DOHH2 (cell line): ENCODE results near the gene ELAVL2.

Experiments
- H3F3A ChIP-seq: fragments of 200-600 bp; sonication (generic), shearing (Covaris generic); 2 replicates; pipeline ENCODE4 v1.6.0; 2016; ENCODE audit warnings: antibody characterized with exemption, mild to moderate bottlenecking; ENCODE audit not compliant: control insufficient read depth, insufficient read depth
- H3K27ac ChIP-seq: fragments of 200-600 bp; sonication (generic); 2 replicates; pipeline ENCODE4 v1.5.1; 2014; ENCODE audit warnings: low read depth, mild to moderate bottlenecking, low read length, moderate library complexity
- H3K27me3 ChIP-seq: fragments of 200-600 bp; sonication (generic); 2 replicates; pipeline ENCODE4 v1.6.1; 2014; ENCODE audit warnings: mild to moderate bottlenecking, low read length, mixed read lengths; ENCODE audit not compliant: control insufficient read depth
- H3K36me3 ChIP-seq: fragments of 200-600 bp; sonication (generic); 2 replicates; pipeline ENCODE4 v1.6.1; 2014; ENCODE audit warnings: mild to moderate bottlenecking, low read length, moderate library complexity, mixed read lengths; ENCODE audit not compliant: control insufficient read depth
- H3K4me1 ChIP-seq: fragments of 200-600 bp; sonication (generic); 2 replicates; pipeline ENCODE4 v1.6.1; 2014; ENCODE audit warnings: mild to moderate bottlenecking, low read length, mixed read lengths; ENCODE audit not compliant: control insufficient read depth
- H3K4me2 ChIP-seq: fragments of 200-600 bp; sonication (generic); 2 replicates; pipeline ENCODE4 v1.6.0; 2014; ENCODE audit warnings: mild to moderate bottlenecking, low read length, moderate library complexity
- H3K4me3 ChIP-seq: fragments of 200-600 bp; sonication (generic); 2 replicates; pipeline ENCODE4 v1.5.1; 2014; ENCODE audit warnings: mild to moderate bottlenecking, low read length, mixed read lengths
- H3K79me2 ChIP-seq: fragments of 200-600 bp; sonication (generic); 2 replicates; pipeline ENCODE4 v1.6.1; 2014; ENCODE audit warnings: mild to moderate bottlenecking, low read length, mixed read lengths; ENCODE audit not compliant: control insufficient read depth
- H3K9me2 ChIP-seq: fragments of 200-600 bp; sonication (generic); replicated peaks from 2 replicates; pipeline ENCODE4 v1.6.1; 2014; ENCODE audit warnings: mild to moderate bottlenecking, low read length, mixed read lengths; ENCODE audit not compliant: control insufficient read depth
- H3K9me3 ChIP-seq: fragments of 200-600 bp; sonication (generic); 2 replicates; pipeline ENCODE4 v1.6.1; 2014; ENCODE audit warnings: antibody characterized with exemption, low read length, mixed read lengths; ENCODE audit not compliant: control insufficient read depth, insufficient read depth
- H4K20me1 ChIP-seq: fragments of 200-600 bp; sonication (generic); 2 replicates; pipeline ENCODE4 v1.6.0; 2014; ENCODE audit warnings: low read depth, mild to moderate bottlenecking, antibody characterized with exemption, low read length, moderate library complexity; ENCODE audit not compliant: control insufficient read depth, insufficient read depth
- EZH2phosphoT487 ChIP-seq: fragments of 200-600 bp; sonication (generic); IDR thresholded peaks from 2 replicates; pipeline ENCODE4 v1.6.1; 2017; ENCODE audit warnings: borderline replicate concordance, mild to moderate bottlenecking, antibody characterized with exemption, low read length, moderate library complexity, mixed read lengths
- TF ChIP-seq, protein P1 (sequence below): fragments of 200-600 bp; sonication (generic); IDR thresholded peaks from one replicate; pipeline ENCODE4 v1.5.1; 2014; ENCODE audit warnings: antibody characterized with exemption, mild to moderate bottlenecking, low read depth, low read length; ENCODE audit not compliant: poor library complexity, severe bottlenecking

The ELAVL2 gene

DNA sequence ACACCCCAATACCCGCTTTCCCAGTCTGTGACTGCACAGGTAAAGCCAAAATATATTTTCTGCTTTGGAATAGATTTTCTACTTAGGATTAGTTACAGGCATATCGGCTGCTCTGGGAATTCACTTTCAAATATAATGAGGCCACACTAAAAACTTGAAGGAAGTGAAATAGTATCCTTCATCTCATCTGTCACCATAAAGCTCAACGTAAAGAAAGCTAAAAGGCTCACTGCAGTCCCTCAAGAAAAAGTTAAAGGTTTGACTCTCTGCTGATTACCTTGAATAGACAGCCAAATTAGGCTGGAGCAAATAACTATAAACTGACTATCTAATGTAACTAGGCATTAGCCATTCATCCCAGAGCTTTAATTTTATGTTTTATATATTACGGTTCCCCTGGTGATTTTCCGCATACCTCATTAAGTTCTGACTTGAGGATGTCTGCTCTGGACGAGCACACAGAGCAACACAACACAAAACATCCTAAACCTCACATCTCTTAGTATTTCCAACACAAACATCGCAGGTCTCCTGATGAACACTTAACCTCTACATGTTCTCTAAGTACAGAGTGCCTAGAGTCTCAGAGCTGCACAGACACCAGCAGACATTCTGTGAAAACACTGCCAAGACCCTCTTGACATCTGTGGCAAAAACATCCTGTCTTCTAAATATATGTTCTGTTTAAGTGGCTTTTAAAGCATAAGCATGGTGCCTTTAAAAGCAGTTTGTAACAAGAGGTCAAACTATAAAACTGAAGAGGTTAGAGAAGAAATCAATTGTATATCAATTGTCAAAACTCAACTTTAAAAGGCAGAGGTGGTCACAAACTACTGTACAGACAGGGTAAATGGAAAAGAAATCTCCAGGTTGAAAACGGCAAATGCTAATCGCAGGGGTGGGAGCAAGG is 35.4 kb downstream of the ELAVL2 start:
- Histone ChIP-seq H3K9me3 (no peaks in the 10 kb centered on the region), H3K4me2 (no peak overlapping the region), H3K27me3 (no peaks in the 10 kb centered on the region), H3K9me2 (no peaks in the 10 kb centered on the region), H3K4me1 (no peaks in the 10 kb centered on the region), H3F3A (no peaks in the 10 kb centered on the region), H3K79me2 (no peaks in the 10 kb centered on the region), H3K4me3 (no peak overlapping the region), H4K20me1 (no peaks in the 10 kb centered on the region), H3K36me3 (no peaks in the 10 kb centered on the region), H3K27ac (no peak overlapping the region)
- TF ChIP-seq, protein P1, sequence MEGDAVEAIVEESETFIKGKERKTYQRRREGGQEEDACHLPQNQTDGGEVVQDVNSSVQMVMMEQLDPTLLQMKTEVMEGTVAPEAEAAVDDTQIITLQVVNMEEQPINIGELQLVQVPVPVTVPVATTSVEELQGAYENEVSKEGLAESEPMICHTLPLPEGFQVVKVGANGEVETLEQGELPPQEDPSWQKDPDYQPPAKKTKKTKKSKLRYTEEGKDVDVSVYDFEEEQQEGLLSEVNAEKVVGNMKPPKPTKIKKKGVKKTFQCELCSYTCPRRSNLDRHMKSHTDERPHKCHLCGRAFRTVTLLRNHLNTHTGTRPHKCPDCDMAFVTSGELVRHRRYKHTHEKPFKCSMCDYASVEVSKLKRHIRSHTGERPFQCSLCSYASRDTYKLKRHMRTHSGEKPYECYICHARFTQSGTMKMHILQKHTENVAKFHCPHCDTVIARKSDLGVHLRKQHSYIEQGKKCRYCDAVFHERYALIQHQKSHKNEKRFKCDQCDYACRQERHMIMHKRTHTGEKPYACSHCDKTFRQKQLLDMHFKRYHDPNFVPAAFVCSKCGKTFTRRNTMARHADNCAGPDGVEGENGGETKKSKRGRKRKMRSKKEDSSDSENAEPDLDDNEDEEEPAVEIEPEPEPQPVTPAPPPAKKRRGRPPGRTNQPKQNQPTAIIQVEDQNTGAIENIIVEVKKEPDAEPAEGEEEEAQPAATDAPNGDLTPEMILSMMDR = no peak
- TF ChIP-seq EZH2phosphoT487 = no peak

DNA sequence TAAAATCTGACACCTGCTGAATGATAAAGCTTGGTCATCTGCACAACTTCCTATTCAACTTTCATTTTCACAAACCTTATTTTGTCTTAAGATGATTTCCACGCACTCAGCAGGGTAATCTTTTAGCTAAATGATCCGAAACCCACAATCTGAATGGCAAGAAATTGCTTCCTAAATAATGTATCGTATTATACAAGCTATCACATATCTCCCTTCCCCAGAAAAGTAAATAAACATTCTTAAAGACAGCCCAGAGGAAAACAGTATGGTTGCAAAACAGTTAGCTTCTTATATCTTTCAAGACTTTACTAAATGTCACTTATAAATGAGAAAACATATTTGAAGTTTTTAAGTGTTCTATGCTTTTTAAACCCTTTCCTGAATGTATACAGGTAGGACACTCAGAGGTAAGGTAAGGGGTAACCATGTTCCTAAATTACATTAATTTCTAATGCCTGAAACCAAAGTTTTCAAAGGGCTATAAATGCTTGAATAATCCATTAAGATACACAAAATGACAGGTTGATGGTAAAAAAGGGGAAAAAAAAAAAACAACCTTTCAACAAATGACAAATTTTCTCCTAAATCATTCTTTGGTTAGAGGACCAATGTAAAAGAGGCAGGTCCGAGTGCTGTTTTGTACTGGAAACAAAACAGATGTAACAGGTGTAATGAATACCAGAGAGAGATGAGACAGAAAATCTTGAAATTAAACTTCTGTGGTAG is 36.3 kb downstream of the ELAVL2 start:
- no peak for TF ChIP-seq EZH2phosphoT487
- TF ChIP-seq, protein P1 = no peak
- H3K4me3 ChIP-seq = no peak overlapping the region
- no peak overlapping the region for H3K27ac ChIP-seq
- H3K4me2 ChIP-seq = no peak overlapping the region
- no peaks in the 10 kb centered on the region for H3K4me1 ChIP-seq
- H3K36me3 ChIP-seq = no peaks in the 10 kb centered on the region
- H3K9me3 ChIP-seq = no peaks in the 10 kb centered on the region
- no peaks in the 10 kb centered on the region for H3K27me3 ChIP-seq
- no peaks in the 10 kb centered on the region for H3K9me2 ChIP-seq
- no peaks in the 10 kb centered on the region for H3F3A ChIP-seq
- no peaks in the 10 kb centered on the region for H3K79me2 ChIP-seq
- H4K20me1 ChIP-seq = no peaks in the 10 kb centered on the region

DNA sequence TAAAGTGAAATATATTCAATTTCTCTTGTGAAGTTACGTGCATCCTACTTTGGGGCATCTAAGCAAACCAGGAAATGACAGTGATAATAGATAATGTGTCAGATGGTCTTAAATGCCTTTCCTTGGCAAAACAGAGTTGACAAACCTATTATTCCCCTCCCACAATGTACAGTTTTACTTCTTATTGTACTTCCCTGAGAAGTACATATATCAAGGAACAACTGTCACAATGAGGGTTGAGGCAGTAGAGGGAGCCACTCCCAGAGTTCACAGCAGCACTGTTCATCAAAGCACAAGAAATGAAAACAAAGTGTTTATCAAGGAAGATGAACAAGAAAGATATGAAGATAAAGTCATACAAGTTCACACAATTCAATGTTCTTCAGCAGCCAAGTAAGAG is 41.1 kb downstream of the ELAVL2 start:
- no peaks in the 10 kb centered on the region for H3K4me1 ChIP-seq
- H3K27ac ChIP-seq = no peak overlapping the region
- H3K79me2 ChIP-seq = no peaks in the 10 kb centered on the region
- no peaks in the 10 kb centered on the region for H4K20me1 ChIP-seq
- H3K9me3 ChIP-seq = no peaks in the 10 kb centered on the region; the same call in 1 of the 2 replicates
- TF ChIP-seq EZH2phosphoT487 = no peak
- TF ChIP-seq, protein P1 = no peak
- no peaks in the 10 kb centered on the region for H3F3A ChIP-seq
- no peaks in the 10 kb centered on the region for H3K9me2 ChIP-seq
- H3K27me3 ChIP-seq = no peaks in the 10 kb centered on the region
- no peak overlapping the region for H3K4me3 ChIP-seq
- H3K4me2 ChIP-seq = no peak overlapping the region
- no peaks in the 10 kb centered on the region for H3K36me3 ChIP-seq
